GM06990 (cell line): Measurements from ENCODE around the gene AFDN.

Experiments
- DNase-seq: peaks from one replicate; pipeline ENCODE4 v3.0.0-alpha.2; 2011; ENCODE audit not compliant: insufficient read length; ENCODE audit errors: extremely low read depth
- H3K27me3 ChIP-seq: replicated peaks from 2 replicates; pipeline ENCODE4 v1.6.0; 2011; ENCODE audit warnings: low read length; ENCODE audit not compliant: control insufficient read depth, insufficient read depth
- H3K36me3 ChIP-seq: 2 replicates; pipeline ENCODE4 v1.5.1; 2011; ENCODE audit warnings: low read length; ENCODE audit not compliant: control insufficient read depth, insufficient read depth
- H3K4me3 ChIP-seq: replicated peaks from 2 replicates; pipeline ENCODE4 v1.5.1; 2011; ENCODE audit warnings: low read depth, mild to moderate bottlenecking, control low read depth, low read length
- CTCF ChIP-seq: IDR thresholded peaks from 2 replicates; pipeline ENCODE4 v1.5.1; 2011; ENCODE audit warnings: low read length, control low read depth, mild to moderate bottlenecking, inconsistent platforms; ENCODE audit not compliant: insufficient read depth, poor library complexity, severe bottlenecking

The AFDN gene

GRCh38 chr6:167826896-167827582 is at the start of gene AFDN:
Gene AFDN (plus strand): TSS chr6:167826911. CDS start chr6:167827133, 222 bp downstream.
- no peaks in the 10 kb centered on the region for H3K27me3 ChIP-seq
- no peaks in the 10 kb centered on the region for H3K36me3 ChIP-seq
- DNase-seq, result peak; percentile 55
- TF ChIP-seq CTCF, result no peak
- peak within 1 kb of the TSS; percentile 80 for H3K4me3 ChIP-seq

GRCh38 chr6:167778497-167779128 is 48.1 kb upstream of the AFDN start:
- Histone ChIP-seq H3K4me3 (no peak overlapping the region), H3K36me3 (no peaks in the 10 kb centered on the region), H3K27me3 (no peaks in the 10 kb centered on the region)
- DNase-seq, result no peak
- no peak for TF ChIP-seq CTCF

- no peaks in the 10 kb centered on the region for H3K36me3 ChIP-seq
- no peak for TF ChIP-seq CTCF
- no peak for DNase-seq
Measured at GRCh38 chr6:167779129-167779992, 47.4 kb upstream of the AFDN start.

GRCh38 chr6:167779993-167780655 is 46.6 kb upstream of the AFDN start:
- no peak for DNase-seq
- H3K27me3 ChIP-seq, result no peaks in the 10 kb centered on the region
- no peak for TF ChIP-seq CTCF
- no peaks in the 10 kb centered on the region for H3K36me3 ChIP-seq
- no peak overlapping the region for H3K4me3 ChIP-seq

More at GRCh38 chr6:167779129-167779992, 47.4 kb upstream of the AFDN start:
- Histone ChIP-seq H3K27me3 (no peaks in the 10 kb centered on the region), H3K4me3 (no peak overlapping the region)

GRCh38 chr6:167781066-167781767 is 45.5 kb upstream of the AFDN start:
- H3K4me3 ChIP-seq, result no peak overlapping the region
- no peak for DNase-seq
- TF ChIP-seq CTCF, result no peak
- H3K36me3 ChIP-seq, result no peaks in the 10 kb centered on the region
- no peaks in the 10 kb centered on the region for H3K27me3 ChIP-seq
